Activated T-cell treated with anti-CD3 and anti-CD28 coated beads for 4 hours (primary cell): Measurements from ENCODE around the gene COPS8.

Source experiments
- DNase-seq: peaks from one replicate; pipeline ENCODE4 v3.0.0-alpha.2; 2020

Gene COPS8

DNA sequence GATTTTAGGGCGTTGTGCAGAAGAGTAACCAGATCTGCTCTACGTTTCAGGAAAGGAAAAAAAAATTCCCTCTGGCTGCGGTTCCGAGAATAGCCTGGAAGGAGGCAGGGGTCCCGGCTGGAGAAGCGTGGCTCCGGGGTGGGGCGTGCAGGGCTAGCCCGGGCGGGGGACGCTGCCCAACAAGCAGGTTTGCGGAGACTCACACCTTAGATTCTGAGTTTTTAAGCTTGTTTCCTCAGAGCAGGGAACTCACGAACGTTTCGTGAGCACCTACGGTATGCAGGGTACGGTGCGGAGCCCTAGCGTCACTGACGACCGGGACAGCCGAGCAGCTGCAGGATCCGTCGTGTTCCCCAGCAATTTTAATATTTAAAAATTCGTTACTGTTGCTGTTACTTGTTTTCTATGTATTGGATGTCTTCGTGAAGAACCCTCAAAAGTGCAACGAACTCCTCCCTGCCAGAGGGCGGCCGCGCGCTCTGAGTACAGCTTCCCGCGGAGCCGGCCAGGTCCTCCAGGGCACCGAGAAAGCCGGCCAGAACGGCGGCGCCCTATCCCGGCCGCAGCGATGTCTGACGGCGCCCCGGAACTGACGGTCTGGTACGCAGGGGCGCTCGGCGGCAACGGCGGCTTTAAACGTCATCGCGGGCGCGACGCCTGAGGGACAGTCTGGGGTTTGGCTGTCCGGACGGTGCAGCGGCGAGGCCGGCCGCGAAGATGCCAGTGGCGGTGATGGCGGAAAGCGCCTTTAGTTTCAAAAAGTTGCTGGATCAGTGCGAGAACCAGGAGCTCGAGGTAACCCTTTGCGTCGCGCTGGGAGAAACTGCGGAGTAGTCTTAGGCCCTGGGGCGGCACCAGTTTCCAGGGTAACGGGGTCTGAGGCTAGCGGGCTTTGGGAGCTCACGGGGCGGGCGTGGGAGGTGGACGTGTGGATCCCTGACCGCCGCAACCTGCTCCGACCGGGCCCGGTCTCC lies at the start of gene COPS8:
TSS of gene COPS8 (plus strand) at position 642 of the 974 bp plus-strand sequence. CDS start at position 718, 76 bp downstream.
- peak; percentile 80 for DNase-seq

DNA sequence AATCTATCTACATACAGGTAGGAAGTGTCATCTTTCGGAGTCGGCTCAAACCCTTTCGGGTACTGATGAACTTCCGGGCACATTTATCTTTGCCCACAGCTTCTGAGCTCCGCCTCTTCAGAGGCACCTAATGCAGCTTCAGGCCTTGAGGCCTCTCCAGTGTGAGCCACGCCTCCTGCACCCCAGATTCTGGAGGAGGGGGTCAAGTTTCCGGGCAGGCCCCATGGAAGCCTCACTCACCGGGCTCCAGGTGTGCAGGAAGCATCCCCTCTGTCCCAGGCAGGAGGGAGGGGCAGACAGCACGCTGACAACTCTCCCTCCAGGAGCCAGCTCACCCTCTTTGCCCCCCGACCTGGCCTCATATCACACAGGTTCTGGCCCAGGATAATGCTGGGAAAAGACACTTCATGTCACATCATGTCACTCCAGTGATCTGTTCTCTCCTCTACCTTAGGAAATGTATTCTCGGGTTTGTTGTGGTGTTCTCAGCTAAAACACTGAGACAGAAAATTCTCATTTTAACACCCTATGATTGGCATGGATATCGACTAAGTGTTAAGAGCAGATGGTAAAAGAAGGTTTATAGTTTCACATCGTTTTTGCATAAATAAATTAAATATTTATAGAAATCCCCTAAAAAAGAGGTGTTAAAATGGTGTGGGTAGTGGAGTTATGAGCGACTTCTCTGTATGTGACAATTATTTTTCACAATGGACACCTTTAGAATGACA lies 46.2 kb upstream of the COPS8 start:
- DNase-seq = no peak

DNA sequence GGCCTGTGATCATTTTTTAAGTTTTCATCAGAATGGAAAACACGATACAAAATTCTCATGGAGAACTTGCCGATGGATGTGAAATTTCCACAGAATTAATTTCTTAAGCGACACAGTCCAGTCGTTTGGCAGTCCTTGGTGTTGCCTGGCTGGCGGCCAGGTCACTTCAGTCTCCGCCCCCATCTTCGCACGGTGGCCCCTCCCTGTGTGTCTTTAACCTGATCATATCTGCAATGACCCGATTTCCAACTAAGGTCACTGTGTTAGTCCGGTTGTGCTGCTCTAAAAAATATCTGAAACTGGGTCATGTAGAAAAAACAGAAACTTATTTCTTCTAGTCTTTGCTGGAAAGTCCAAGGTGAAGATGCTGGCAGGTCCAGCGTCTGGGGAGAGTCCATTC lies 44.5 kb upstream of the COPS8 start:
- DNase-seq = no peak

DNA sequence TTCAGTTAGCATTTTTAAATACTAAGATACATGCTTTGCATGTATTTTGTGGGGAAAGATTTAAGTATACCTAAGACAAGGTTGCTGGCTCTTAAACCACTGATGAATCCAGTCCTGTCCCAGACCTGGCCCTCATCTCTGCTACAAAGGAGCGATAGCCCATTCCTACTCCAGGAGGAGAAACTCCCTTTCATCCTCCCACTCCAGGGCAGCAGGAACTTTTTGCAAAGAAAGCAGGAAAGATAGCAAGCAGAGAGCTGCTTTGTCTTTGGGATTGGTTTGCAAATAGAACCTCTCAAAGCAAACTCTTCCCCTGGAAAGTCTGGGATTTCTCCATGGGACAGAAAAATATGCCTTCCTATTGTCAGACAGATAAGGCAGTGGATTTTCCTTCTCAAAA lies 43.6 kb upstream of the COPS8 start:
- no peak for DNase-seq

DNA sequence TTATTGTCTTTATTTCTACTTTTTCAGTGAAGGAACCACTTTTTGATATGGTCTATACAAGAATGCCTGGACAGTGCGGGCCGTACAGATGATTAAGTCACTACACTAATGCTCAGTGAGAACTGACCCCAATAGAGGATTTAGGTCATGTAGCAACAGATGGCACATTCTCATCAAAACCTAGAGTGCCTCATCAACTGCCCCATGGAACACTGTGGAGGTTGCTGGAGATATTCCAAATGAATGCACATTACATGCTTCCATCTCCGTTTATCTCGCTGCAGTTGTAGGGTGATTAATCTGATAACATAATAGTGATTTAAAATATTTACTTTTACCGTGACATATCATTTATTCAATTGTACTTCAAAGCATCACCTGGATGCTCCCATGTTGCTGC lies 41.8 kb upstream of the COPS8 start:
- DNase-seq = no peak

DNA sequence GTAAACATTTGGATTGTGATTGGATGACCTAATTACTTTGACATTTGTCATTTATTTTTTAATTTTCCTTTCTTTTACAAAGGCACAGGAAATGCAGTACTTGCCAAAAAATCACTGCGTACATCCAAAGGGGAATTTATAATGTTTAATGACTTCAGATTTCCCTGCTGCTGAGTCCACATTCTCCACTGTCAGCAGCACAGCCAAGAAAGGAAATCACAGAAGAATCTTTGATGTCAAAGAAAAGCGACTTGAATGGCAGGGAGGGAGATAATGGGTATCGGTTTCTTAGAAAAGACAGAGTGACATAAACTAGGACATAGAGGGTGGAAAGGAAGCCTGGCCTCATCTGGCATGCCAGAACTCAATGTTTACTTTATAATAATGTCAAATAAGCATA lies 41.4 kb upstream of the COPS8 start:
- DNase-seq = no peak

DNA sequence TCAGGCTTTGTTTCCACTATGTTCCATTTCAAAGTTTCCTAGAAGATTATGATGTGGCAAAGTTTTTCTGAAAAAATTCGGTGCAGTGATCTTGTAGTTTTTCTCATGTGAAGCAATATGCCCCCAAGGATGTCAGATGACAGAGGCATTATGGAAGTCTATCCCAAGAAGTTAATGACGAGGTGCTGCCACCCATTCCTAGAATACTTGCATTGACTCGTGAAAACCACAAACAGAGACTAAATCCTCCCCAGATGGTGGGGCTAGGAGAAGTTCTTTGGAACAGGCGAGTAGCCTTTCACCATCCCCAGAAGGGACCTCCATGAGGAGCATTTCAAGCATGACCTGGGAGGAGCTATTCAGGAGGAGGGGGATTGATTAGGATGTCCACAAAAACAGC lies 40.2 kb upstream of the COPS8 start:
- DNase-seq = no peak

DNA sequence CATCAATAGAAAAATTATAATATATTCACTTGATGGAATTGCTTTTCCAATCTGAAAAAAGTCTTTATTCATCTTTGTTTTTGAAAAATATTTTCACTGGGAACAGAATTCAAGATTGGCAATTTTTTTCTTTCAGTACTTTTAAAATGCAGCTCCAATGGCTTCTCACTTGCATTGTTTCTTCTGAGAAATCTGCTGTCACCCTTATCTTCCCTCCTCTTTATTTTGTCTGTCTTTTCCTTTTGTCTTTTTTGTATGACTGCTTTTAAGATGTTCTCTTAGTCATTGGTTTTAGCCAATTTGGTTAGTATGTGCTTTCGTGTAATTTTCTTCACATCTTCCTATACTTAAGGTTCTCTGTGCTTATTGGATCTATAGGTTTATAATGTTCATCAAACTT lies 37.1 kb upstream of the COPS8 start:
- no peak for DNase-seq

DNA sequence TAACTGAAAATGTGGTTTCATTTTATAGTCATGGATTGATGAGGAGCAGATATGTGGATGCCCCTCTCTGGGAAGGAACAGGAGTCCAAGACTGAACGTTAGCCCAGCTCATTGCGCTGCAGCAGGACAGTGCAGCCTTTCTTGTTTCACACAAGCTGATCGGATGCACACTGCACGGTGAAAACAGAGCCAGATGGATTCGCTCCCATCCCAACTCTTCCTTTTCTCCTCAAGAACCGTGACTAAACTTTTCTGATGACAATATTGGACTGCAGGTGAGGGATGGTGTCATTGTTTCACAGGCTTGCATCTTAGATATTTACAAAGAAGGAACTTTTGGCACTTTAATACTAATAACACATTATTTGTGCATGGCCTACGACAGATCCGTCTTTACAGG lies 33.8 kb upstream of the COPS8 start:
- no peak for DNase-seq

DNA sequence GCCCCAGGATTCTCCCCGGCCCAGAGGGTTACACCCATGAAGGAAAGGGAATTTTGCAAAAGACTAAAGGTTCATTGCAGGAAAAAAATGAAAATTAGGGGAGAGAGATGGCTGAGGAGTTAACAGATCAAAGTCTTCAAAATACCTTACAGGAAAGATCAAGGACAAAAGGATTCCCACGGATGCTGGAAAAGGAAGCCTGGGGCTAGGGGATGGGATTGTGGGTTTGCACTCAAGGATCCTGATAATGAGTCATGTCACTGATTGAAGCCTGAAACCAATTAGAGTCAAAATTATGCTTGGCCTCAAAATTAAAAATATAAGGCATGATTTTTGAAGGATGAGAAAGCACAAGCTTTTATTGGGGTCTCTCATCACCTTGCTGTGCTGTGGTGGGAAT lies 32.6 kb upstream of the COPS8 start:
- no peak for DNase-seq

DNA sequence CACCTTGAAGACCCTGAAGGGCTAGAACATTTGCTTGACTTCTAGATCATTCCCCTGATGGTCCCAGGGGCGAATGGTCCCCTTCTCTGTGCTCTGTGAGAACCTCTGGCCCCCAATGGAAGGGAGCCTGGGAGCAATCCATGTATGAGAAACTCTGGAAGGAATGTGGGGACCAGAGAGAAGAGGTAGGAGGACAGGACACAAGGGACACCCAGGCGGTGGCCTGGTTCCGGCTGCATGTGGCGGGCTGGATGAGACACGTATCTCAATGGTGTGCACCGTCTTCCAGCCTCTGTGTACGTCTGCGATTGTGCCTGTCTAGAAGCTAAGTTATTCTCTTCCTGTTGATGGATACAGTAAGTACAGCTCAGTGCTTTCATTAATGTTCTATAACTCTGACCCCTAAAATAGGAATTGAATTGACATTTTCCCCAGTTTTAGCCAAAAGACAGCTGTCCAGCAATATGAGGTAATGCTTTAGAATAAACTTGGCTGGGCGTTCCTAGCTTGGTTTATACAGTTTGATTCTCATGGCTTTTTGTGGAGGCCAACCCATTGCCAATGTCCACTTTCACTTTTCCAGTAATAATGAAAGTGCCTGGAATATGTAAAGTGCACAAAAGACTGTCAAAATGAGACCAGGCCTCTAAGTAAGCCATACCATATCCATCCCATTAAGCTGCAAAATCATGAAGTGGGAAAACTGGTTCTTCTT lies 30.1 kb upstream of the COPS8 start:
- DNase-seq = no peak

DNA sequence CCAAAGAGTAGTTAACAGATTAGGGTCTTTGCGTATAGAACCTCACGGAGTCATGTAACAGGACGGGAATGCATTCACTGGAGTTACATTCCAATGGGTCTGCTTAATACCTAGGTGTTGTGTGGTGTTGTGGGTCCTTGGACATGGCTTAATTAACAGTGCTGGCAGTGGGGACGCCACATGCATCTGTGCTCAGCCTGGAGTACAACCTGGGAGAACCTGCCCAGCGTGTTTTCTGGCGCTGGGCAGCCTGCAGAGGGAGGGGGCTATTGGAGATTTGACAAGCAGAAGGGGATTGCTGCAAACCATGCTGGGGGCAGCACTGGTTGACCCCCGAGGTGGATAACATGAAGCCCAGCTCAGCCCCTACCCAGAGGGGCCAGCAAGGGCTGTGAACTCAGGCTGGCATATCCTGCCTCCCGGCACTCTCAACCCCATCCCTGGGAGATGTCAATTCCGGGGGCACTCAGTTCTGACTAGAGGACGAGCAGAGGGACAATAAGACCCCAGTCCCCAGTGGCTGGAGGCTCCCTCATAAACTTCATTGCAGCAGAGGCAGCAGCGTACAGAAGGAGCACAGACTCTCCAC lies 29.3 kb upstream of the COPS8 start:
- DNase-seq = no peak

DNA sequence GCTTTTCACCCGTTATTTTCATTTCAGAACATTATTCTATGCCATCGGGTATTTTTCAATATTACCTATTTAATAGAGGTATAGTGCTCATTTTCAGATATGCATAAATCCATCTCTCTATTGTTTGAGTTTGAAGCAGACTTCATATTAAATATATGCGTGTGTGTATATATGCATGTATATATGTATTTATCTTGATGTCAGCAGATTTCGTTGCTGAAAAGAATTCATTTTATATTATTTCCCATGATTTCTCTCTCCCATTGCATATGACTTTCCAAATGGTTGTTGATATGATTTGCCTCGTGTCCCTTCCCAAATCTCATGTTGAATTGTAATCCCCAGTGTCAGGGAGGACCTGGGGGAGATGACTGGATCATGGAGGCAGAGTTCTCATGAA lies 28.6 kb upstream of the COPS8 start:
- no peak for DNase-seq

DNA sequence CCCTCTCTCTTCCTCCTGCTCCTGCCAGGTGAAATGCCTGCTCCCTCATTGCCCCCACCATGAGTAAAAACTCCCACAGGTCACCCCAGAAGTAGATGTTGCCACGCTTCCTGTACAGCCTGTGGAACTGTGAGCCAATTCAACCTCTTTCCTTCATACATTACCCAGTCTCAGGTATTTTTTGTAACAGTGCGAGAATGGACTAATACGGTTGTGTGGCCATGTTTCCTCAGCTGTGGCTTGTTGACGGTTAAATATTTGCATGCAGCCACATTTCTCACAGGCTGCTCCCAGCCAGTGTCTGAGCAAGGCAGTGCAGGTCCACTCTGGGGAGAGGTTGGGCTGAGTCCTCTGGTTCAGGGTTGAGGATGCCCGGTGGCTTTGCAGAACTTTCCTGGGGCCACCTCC lies 27.8 kb upstream of the COPS8 start:
- DNase-seq = no peak

DNA sequence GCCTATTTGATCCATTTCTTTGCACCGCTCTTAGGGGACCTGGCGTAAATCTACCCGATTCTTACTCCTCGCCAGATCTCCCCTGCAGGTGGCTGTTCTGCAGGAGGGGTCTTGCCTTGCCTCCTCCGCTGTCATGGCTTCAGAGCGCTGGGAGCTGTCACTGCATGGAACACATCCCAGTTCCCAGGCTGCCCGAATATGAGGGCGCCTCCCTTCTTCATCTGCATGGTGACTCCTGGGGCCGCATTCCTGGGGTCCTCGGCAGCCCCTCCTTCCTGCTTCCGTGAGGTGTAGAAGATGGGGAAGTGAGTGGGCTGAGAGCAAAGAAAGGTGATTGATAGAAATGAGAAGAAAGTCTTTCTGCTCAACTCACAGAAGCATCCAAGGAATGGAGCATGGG lies 27.3 kb upstream of the COPS8 start:
- no peak for DNase-seq

DNA sequence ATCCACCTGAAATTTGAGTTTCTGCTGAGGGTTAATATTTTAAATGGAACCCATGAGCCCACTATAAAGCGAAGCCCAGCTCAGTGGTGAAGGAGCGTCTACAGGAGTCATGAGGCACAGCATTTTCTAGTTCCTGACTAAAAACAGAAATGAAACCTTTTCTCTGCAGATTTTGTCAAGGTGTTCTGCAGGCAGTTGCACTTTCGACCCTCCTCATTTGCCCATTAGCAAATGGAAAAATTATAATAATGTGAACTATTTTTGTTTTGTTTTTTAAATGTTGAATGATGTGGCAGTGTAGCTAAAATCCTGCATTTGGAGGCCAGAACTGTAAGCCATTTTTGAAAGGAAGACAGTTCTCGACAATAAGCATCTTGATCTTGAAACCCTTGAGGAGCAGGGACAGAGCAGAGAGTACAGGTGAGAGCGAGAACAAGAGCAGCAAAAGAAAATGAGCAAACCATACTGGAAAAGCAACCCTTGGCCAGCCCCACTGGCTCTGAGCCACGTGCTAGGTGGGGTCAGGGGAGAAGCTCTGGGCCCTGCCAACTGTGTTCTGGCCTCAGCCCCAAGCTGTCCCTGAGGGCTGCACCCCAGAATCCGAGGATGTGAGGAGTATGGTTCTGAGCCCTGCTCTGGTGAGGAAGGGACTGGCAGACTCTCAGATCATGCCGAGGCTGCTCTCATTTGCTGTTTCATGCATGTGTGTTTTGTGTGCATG lies 26.4 kb upstream of the COPS8 start:
- DNase-seq = no peak

DNA sequence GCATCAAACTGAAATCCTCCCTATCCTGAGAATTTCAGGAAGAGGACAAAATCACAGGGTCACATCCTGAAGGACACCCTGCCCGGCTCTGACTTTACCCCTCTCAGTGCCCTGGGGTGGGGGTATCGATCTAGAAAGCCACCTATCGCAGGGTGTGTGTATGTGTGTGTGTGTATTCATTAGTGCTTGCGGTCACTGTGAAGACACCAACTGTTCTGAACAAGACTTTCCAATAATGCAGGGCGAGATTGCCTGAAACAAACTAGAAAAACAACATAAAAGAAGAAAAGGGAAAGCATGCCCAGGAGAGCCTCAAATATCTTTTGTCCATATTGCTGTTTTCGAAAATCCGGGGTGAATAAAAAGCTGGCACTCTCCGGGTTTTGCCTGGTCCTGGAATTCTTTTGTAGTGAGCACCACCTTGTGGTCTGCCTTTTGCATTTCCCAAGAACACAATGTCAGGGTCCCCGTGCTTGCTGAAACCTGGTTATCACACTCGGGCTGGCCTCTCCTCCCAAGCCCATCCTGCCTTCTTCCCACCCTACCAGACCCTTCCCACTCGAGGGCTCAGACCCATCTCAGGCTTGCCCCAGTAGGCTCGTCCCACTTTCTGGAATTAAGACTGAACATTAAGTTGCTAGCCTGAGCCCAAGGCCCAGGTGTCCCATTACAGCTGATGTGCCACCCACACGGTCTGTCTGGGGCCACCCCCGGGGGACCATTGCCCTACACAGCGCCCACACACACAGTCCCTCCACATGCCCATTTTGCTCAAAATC lies 25.0 kb upstream of the COPS8 start:
- no peak for DNase-seq

DNA sequence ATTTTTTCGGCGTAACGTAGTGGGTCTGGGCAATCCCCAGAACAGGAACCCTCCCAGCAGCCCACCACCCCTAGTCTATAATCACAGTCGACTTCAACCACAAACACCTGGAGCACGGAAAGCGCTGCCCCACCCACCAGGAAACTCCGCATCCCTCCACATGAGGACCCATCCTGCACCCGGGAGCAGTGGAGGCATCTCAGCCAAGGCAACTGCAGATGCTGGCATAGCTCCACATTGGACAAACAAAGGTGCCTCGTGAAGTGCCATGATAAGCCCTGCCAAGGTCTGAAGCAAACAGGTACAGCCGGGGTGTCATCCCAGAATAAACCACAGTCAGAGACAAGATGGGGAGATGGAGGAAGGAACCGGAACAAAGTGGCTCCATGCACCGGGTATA lies 24.3 kb upstream of the COPS8 start:
- DNase-seq = no peak

DNA sequence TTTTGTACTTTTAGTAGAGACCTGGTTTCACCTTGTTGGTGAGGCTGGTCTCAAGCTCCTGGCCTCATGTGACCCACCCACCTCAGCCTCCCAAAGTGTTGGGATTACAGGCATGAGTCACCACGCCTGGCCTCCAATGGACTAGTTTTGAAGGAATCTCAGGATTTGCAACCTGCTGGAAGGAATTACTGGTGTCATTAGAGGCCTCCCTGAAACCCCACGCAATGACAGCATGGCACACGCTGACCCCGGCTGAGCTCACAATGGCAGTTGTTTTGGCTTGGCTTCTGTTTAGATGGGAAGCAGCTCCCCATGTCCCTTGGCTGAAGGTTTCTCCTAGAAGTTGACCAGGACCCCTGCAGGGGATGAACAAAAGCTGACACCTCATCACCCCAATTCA lies 23.1 kb upstream of the COPS8 start:
- no peak for DNase-seq

DNA sequence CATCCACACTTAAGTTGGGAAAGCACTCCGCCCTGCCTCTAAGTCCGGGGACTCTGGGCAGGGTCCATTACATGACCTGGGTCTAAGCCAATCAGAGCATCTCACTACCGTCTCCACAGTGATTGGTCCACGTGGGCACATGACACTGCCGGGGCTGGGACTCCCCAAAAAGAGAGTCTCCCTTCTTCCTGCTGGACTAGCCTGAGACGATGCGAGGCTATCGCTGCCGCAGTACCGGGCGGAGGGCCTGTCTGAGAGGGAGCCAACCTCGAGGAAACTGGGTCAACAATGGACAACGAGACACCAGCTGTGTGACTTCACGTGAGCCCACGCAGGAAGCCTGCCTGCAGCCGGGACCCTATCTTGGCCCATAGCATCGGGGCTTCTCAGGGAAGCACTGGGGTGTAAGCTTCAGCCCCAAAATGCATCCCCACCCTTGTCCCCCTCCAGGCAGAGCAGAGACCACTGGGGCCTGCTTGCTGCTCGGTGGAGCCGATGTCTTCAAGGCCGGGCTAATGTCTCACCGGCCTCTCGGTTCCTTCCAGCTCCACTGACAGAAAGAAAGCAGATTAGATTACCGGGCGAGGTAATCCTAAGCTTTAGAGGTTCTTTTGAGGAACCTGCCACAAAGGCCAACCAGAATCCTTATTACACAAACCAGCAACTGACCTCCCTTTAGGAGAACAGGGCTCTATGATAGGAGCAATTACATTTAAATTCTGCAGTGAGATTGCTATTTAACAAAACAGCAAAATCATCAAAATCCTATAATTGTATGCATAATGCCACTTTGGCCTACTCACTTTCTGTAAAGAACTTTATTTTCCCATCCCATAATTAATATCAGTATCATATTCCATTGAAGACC lies 21.3 kb upstream of the COPS8 start:
- DNase-seq = no peak

DNA sequence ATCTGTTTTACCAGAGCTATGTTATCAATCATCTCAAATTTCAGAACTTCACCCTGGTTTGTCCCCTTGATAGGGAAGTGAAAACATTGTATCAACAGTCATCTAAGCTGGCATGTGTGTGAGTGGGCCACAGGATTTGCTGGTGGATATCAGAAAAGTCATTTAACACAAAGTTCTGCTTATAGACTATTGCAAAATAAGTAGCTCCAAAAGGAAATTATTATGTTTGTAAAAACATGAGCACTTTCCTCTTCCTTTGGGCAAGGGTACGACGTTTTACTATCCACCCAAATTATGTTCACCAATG lies 20.7 kb upstream of the COPS8 start:
- no peak for DNase-seq
